HepG2 (cell line): Measurements from ENCODE around the gene ABCG8. TPM values are rescaled to one million over a fixed set of nuclear protein-coding genes. Genes with fewer than 3 reads are reported as not detected.

Source experiments
- ATAC-seq: fragments of 200-7000 bp; cut with Tn5 transposase; 3 replicates; pipeline ENCODE4 v1.9.1; 2020; ENCODE audit warnings: mild to moderate bottlenecking, moderate library complexity
- BruUV-seq: library from RNA; stranded (reverse); fragments of 400-500 nt; replicated peaks from 2 replicates; lab custom pipeline; 2021; lab: Mats Ljungman, UMichigan
- CTCF ChIA-PET: fragments of 300-600 bp; formaldehyde crosslinking; extraction: SDS; loops from one replicate; lab custom pipeline; 2021; ENCODE audit warnings: low total read pairs, inconsistent platforms, low intra/inter-chr PET ratio; lab: Yijun Ruan, JAX
- POLR2A ChIA-PET: fragments of 350-600 bp; sonication (Branson Sonifier 250); formaldehyde crosslinking; loops from one replicate; lab custom pipeline; 2020; ENCODE audit warnings: antibody characterized with exemption, inconsistent platforms; lab: Yijun Ruan, JAX
- DNase-seq: peaks from one replicate; pipeline ENCODE4 v3.0.0-alpha.2; 2015; ENCODE audit warnings: low spot score
- FAIRE-seq: peaks from 3 replicates; lab custom pipeline; 2011; peaks lifted over from hg19 to GRCh38; lab: Jason Lieb, UNC
- H2AFZ ChIP-seq: one replicate; pipeline ENCODE4 v1.6.1; 2011; ENCODE audit warnings: low read length, inconsistent platforms
- H3K27ac ChIP-seq: fragments of 300-600 bp; 3 replicates; pipeline ENCODE4 v1.8.0; 2011; ENCODE audit warnings: mixed run types, mild to moderate bottlenecking, mixed read lengths, low read length, inconsistent platforms; ENCODE audit not compliant: insufficient read depth; ENCODE audit errors: extremely low read length
- H3K27me3 ChIP-seq, 2 experiments: fragments of 200-600 bp in 1 of 2; 2 replicates in 1 of 2; 3 replicates in 1 of 2; pipeline versions ENCODE4 v1.6.0 to v1.8.0; 2011; ENCODE audit warnings: low read length in 2 of 2, mild to moderate bottlenecking in 2 of 2, moderate library complexity in 2 of 2, inconsistent platforms in 1 of 2; ENCODE audit not compliant: insufficient read depth in 2 of 2, control insufficient read depth in 1 of 2
- H3K36me3 ChIP-seq, 2 experiments: fragments of 200-600 bp in 1 of 2; replicated peaks in 1 of 2; 2 replicates in 1 of 2; 3 replicates in 1 of 2; pipeline versions ENCODE4 v1.5.1 to v1.8.0; 2011; ENCODE audit warnings: low read length in 2 of 2, inconsistent platforms in 1 of 2; ENCODE audit not compliant: insufficient read depth in 2 of 2, control insufficient read depth in 1 of 2
- H3K4me1 ChIP-seq: 2 replicates; pipeline ENCODE4 v1.5.1; 2012; ENCODE audit warnings: low read length, inconsistent platforms; ENCODE audit not compliant: insufficient read depth
- H3K4me2 ChIP-seq: 2 replicates; pipeline ENCODE4 v1.6.0; 2011; ENCODE audit warnings: low read depth, low read length, inconsistent platforms
- H3K4me3 ChIP-seq, 3 experiments: fragments of 200-600 bp in 1 of 3; sonication (generic), shearing (Covaris generic) in 1 of 3; replicated peaks in 1 of 3; 2 replicates each; pipeline ENCODE4 v1.5.1; 2011 to 2016; ENCODE audit warnings: low read length in 3 of 3, inconsistent platforms in 2 of 3, low read depth in 2 of 3, mild to moderate bottlenecking in 2 of 3, control low read depth in 1 of 3, mixed read lengths in 1 of 3; ENCODE audit not compliant: insufficient read depth in 1 of 3
- H3K79me2 ChIP-seq: one replicate; pipeline ENCODE4 v1.6.1; 2011; ENCODE audit warnings: low read length, inconsistent platforms; ENCODE audit not compliant: insufficient read depth
- H3K9ac ChIP-seq: 2 replicates; pipeline ENCODE4 v1.6.0; 2011; ENCODE audit warnings: mild to moderate bottlenecking, low read depth, low read length, inconsistent platforms; ENCODE audit not compliant: insufficient read depth
- H3K9me3 ChIP-seq: 2 replicates; pipeline ENCODE4 v1.5.1; 2012; ENCODE audit warnings: mild to moderate bottlenecking, low read length
- H4K20me1 ChIP-seq: 2 replicates; pipeline ENCODE4 v1.6.0; 2011; ENCODE audit warnings: inconsistent platforms, mild to moderate bottlenecking, low read length, moderate library complexity; ENCODE audit not compliant: insufficient read depth
- HMG20B ChIP-seq: conservative IDR thresholded peaks from 2 replicates; pipeline ENCODE4 v1.6.1; 2016; ENCODE audit warnings: missing genetic modification reagents, missing compliant biosample characterization
- KLF16 ChIP-seq, 2 experiments: sonication (generic) in 1 of 2; formaldehyde crosslinking in 1 of 2; IDR thresholded peaks; 2 replicates each; pipeline versions ENCODE4 v1.6.1 to v1.8.0; 2016 to 2023; ENCODE audit warnings: missing genetic modification reagents in 2 of 2, missing compliant biosample characterization in 1 of 2
- RAD21 ChIP-seq: fragments of 450-650 bp; formaldehyde crosslinking; IDR thresholded peaks from 2 replicates; pipeline ENCODE4 v1.5.0; 2020; ENCODE audit warnings: mild to moderate bottlenecking
- RXRB ChIP-seq: IDR thresholded peaks from 2 replicates; pipeline ENCODE4 v1.6.1; 2016; ENCODE audit warnings: borderline replicate concordance, missing genetic modification reagents, missing compliant biosample characterization
- SNAPC2 ChIP-seq: sonication (generic); formaldehyde crosslinking; IDR thresholded peaks from 2 replicates; pipeline ENCODE4 v1.8.1; 2022; ENCODE audit warnings: mild to moderate bottlenecking, missing genetic modification reagents
- STAG1 ChIP-seq: sonication (generic); formaldehyde crosslinking; IDR thresholded peaks from 2 replicates; pipeline ENCODE4 v1.4.0; 2020; ENCODE audit warnings: missing genetic modification reagents
- TRIM24 ChIP-seq: sonication (generic); formaldehyde crosslinking; IDR thresholded peaks from 2 replicates; pipeline ENCODE4 v1.8.0; 2022; ENCODE audit warnings: mild to moderate bottlenecking, missing genetic modification reagents
- WGBS: methylation state at CpG from one replicate; pipeline ENCODE4 v1.1.6; 2017; ENCODE audit warnings: low lambda C conversion rate; 5-methylcytosine and 5-hydroxymethylcytosine counted together
- in situ Hi-C: cut with HindIII; loops from 2 replicates; pipeline ENCODE4 v1.10.0; 2017; ENCODE audit warnings: low pct_unique_long_range_greater_than_20kb; ENCODE audit not compliant: extremely low pct_ligation_motif_present
- intact Hi-C: fragments of 100-400 bp; cut with micrococcal nuclease; formaldehyde crosslinking; loops from one replicate; pipeline ENCODE4 v1.10.0; 2022; ENCODE audit not compliant: unreplicated experiment
- polyA plus RNA-seq, 8 experiments: library from polyadenylated mRNA; depleted of rRNA in 3 of 8; stranded (reverse) in 7 of 8; unstranded in 1 of 8; fragments of >200 nt; fragmentation: Illumina TruSeq in 4 of 8; extraction: Trizol in 4 of 8; gene quantifications; 2 replicates each; pipeline versions ENCODE4 v1.2.1 to v1.2.3, GENCODE V29; 2011 to 2016; ENCODE audit warnings: low read depth in 4 of 8, missing spikeins in 1 of 8, mixed read lengths in 1 of 8; ENCODE audit not compliant: insufficient read depth in 1 of 8
- total RNA-seq, 5 experiments: library from RNA; depleted of rRNA; stranded (reverse); fragments of >200 nt; fragmentation: Illumina TruSeq; extraction: Trizol; gene quantifications; 2 replicates each; pipeline ENCODE4 v1.2.3, GENCODE V29; 2016; ENCODE audit warnings: low read depth in 1 of 5
- TF ChIP-seq, protein P1 (sequence below): sonication (generic); formaldehyde crosslinking; conservative IDR thresholded peaks from 2 replicates; pipeline ENCODE4 v1.5.0; 2020; ENCODE audit warnings: missing genetic modification reagents
- TF ChIP-seq, protein P2 (sequence below): IDR thresholded peaks from 2 replicates; pipeline ENCODE4 v1.6.1; 2016; ENCODE audit warnings: control low read depth
- TF ChIP-seq, protein P3 (sequence below): IDR thresholded peaks from 2 replicates; pipeline ENCODE4 v1.6.1; 2012; ENCODE audit warnings: low read depth, low read length, improper control_type of control experiment
- TF ChIP-seq, protein P4 (sequence below): sonication (generic); formaldehyde crosslinking; IDR thresholded peaks from 2 replicates; pipeline ENCODE4 v1.4.0; 2020; ENCODE audit warnings: low read depth, mild to moderate bottlenecking, missing genetic modification reagents

Gene ABCG8
- total and polyA plus RNA-seq, 2 of the 13 experiments (the other 11 are each of a cell fraction or from before 2014, with no cell fraction given), result 8.1 to 8.8 TPM

DNA sequence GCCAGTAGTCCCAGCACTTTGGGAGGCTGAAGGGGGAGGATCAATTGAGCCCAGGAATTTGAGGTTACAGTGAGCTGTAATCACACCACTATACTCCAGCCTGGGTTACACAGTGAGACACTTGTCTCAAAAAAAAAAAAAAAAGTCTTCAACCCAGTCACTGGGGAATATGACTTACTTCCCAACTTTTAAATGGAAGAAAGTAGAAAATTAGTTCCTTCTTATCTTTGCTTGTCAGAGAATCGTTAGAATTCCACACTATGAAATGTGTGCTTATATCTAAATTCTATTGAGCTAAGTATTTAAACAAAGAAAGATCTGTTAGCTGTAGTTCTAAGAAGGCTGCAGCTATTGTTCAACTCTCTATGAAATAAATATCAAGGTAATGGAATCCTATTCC, 42.6 kb upstream of the ABCG8 start:
- WGBS, result 70% methylated on average over 1 of the region's 1 CpG

DNA sequence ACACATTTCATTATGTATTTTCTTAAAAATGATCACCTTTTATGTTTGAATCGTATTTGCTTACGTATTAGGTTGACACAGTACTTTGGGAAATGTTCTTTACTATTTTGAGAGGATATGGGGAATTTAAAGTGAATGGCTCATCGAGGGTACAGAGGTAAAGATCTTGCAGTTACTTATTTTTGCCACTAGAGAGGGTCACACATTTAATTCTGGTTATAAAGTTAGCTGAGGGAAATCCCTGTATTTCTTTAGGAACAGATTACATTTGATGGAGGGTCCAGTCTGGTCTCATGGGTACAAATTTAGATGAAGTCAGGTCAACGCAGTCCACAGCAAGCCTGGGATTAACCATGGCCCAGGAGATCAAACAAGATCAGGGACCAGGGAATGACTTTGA, 40.5 kb upstream of the ABCG8 start:
- Histone ChIP-seq H2AFZ (no peak overlapping the region), H3K36me3 (no peaks in the 10 kb centered on the region), H3K4me3 (no peak overlapping the region), H3K27ac (no peak overlapping the region), H3K27me3 (no peaks in the 10 kb centered on the region), H3K79me2 (no peaks in the 10 kb centered on the region), H3K9ac (no peak overlapping the region), H3K4me2 (no peak overlapping the region), H3K9me3 (no peaks in the 10 kb centered on the region), H4K20me1 (no peaks in the 10 kb centered on the region), H3K4me1 (peaks cover 24% of the 10 kb centered on the region; the same call in 1 of the 2 replicates)
- intact Hi-C loops (no loop called here), in situ Hi-C loops (no loop called here)
- BruUV-seq, result no TSS peak
- POLR2A ChIA-PET, result interaction anchor here (0.8 kb wide), 1 partner anchor 54 kb away, joined by 4 read pairs; no protein-coding TSS in a partner anchor
- WGBS, result 43% methylated on average over 4 of the region's 4 CpGs
- CTCF ChIA-PET, result interaction anchor here (1.2 kb wide), 1 partner anchor 43 kb away, joined by 3 read pairs; no protein-coding TSS in a partner anchor
- no peak for DNase-seq
- ATAC-seq, result peak; percentile 84
- FAIRE-seq, result no peak
- TF ChIP-seq, protein P1, sequence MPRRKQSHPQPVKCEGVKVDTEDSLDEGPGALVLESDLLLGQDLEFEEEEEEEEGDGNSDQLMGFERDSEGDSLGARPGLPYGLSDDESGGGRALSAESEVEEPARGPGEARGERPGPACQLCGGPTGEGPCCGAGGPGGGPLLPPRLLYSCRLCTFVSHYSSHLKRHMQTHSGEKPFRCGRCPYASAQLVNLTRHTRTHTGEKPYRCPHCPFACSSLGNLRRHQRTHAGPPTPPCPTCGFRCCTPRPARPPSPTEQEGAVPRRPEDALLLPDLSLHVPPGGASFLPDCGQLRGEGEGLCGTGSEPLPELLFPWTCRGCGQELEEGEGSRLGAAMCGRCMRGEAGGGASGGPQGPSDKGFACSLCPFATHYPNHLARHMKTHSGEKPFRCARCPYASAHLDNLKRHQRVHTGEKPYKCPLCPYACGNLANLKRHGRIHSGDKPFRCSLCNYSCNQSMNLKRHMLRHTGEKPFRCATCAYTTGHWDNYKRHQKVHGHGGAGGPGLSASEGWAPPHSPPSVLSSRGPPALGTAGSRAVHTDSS (CRISPR knock-in tag), result no peak
- TF ChIP-seq STAG1 (CRISPR knock-in tag) (peak; percentile 54; the same call in 1 of the 2 replicates), TRIM24 (CRISPR knock-in tag) (no peak), RAD21 (CRISPR knock-in tag) (peak; percentile 44; the same call in 1 of the 2 replicates), HMG20B (CRISPR knock-in tag) (no peak)
- TF ChIP-seq, protein P2, sequence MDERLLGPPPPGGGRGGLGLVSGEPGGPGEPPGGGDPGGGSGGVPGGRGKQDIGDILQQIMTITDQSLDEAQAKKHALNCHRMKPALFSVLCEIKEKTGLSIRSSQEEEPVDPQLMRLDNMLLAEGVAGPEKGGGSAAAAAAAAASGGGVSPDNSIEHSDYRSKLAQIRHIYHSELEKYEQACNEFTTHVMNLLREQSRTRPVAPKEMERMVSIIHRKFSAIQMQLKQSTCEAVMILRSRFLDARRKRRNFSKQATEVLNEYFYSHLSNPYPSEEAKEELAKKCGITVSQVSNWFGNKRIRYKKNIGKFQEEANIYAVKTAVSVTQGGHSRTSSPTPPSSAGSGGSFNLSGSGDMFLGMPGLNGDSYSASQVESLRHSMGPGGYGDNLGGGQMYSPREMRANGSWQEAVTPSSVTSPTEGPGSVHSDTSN (CRISPR knock-in tag), result no peak
- TF ChIP-seq, protein P3, sequence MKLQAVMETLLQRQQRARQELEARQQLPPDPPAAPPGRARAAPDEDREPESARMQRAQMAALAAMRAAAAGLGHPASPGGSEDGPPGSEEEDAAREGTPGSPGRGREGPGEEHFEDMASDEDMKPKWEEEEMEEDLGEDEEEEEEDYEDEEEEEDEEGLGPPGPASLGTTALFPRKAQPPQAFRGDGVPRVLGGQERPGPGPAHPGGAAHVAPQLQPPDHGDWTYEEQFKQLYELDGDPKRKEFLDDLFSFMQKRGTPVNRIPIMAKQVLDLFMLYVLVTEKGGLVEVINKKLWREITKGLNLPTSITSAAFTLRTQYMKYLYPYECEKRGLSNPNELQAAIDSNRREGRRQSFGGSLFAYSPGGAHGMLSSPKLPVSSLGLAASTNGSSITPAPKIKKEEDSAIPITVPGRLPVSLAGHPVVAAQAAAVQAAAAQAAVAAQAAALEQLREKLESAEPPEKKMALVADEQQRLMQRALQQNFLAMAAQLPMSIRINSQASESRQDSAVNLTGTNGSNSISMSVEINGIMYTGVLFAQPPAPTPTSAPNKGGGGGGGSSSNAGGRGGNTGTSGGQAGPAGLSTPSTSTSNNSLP, result peak; percentile 75

More for the DNA sequence above, 42.6 kb upstream of the ABCG8 start:
- H3K27me3 ChIP-seq, result no peaks in the 10 kb centered on the region
- TF ChIP-seq KLF16 (CRISPR knock-in tag; IDR thresholded peaks at IDR 0.05) (no peak), RXRB (no peak), SNAPC2 (CRISPR knock-in tag) (no peak)
- TF ChIP-seq, protein P4, sequence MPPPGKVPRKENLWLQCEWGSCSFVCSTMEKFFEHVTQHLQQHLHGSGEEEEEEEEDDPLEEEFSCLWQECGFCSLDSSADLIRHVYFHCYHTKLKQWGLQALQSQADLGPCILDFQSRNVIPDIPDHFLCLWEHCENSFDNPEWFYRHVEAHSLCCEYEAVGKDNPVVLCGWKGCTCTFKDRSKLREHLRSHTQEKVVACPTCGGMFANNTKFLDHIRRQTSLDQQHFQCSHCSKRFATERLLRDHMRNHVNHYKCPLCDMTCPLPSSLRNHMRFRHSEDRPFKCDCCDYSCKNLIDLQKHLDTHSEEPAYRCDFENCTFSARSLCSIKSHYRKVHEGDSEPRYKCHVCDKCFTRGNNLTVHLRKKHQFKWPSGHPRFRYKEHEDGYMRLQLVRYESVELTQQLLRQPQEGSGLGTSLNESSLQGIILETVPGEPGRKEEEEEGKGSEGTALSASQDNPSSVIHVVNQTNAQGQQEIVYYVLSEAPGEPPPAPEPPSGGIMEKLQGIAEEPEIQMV (CRISPR knock-in tag), result no peak
- H3K9me3 ChIP-seq, result no peaks in the 10 kb centered on the region
- in situ Hi-C loops, result no loop called here
- H3K4me2 ChIP-seq, result no peak overlapping the region
- H3K4me1 ChIP-seq, result peaks cover 17% of the 10 kb centered on the region
- no TSS peak for BruUV-seq
- FAIRE-seq (no peak), DNase-seq (no peak), ATAC-seq (no peak)
- no peak overlapping the region for H2AFZ ChIP-seq
- no peak overlapping the region for H3K9ac ChIP-seq
- CTCF ChIA-PET, result no interaction called here
- H3K79me2 ChIP-seq, result no peaks in the 10 kb centered on the region
- H3K27ac ChIP-seq, result no peak overlapping the region
- intact Hi-C loops, result no loop called here
- H4K20me1 ChIP-seq, result no peaks in the 10 kb centered on the region
- no peak overlapping the region for H3K4me3 ChIP-seq
- H3K36me3 ChIP-seq, result no peaks in the 10 kb centered on the region
- POLR2A ChIA-PET, result no interaction called here
